HG03175 (cell line): ENCODE results near the gene SENP8.
"Not testable (repeated sequence)": the region's sequence is repeated elsewhere in the genome, so short reads cannot be mapped to it uniquely, and the experiment has no call there.

Source experiments
- ATAC-seq: cut with Tn5 transposase; IDR thresholded peaks from one replicate; pipeline ENCODE4 v1.9.1; 2021; ENCODE audit warnings: mild to moderate bottlenecking, moderate library complexity; ENCODE audit not compliant: unreplicated experiment

Gene SENP8

GRCh38 chr15:72118017-72118978 is at the start of gene SENP8, which contains the start of gene MYO9A:
Gene SENP8 (plus strand): TSS chr15:72118403. CDS start chr15:72139624, 21,221 bp downstream.
Gene MYO9A (minus strand): TSS chr15:72118150. CDS start chr15:72046563, 71,587 bp downstream.
- ATAC-seq: peak; percentile 59

GRCh38 chr15:72068856-72069255 is 49.3 kb upstream of the SENP8 start:
- ATAC-seq: no peak

GRCh38 chr15:72070817-72071447 is 47.3 kb upstream of the SENP8 start:
- ATAC-seq: no peak

- not testable (repeated sequence) for ATAC-seq
Measured at GRCh38 chr15:72071448-72071825, 46.8 kb upstream of the SENP8 start.

- ATAC-seq: no peak
Measured at GRCh38 chr15:72074335-72075060, 43.7 kb upstream of the SENP8 start.

- ATAC-seq: no peak
Measured at GRCh38 chr15:72077950-72078349, 40.3 kb upstream of the SENP8 start.

GRCh38 chr15:72078887-72079286 is 39.3 kb upstream of the SENP8 start:
- peak; percentile 86 for ATAC-seq

- ATAC-seq: no peak
Measured at GRCh38 chr15:72082176-72082575, 36.0 kb upstream of the SENP8 start.

GRCh38 chr15:72086010-72086697 is 32.0 kb upstream of the SENP8 start:
- no peak for ATAC-seq

- no peak for ATAC-seq
Measured at GRCh38 chr15:72086920-72087648, 31.1 kb upstream of the SENP8 start.

GRCh38 chr15:72092006-72092405 is 26.2 kb upstream of the SENP8 start:
- no peak for ATAC-seq

- ATAC-seq: no peak
Measured at GRCh38 chr15:72092691-72093090, 25.5 kb upstream of the SENP8 start.

- no peak for ATAC-seq
Measured at GRCh38 chr15:72096796-72097195, 21.4 kb upstream of the SENP8 start.

GRCh38 chr15:72098040-72098439 is 20.2 kb upstream of the SENP8 start:
- ATAC-seq: no peak

GRCh38 chr15:72099155-72099554 is 19.0 kb upstream of the SENP8 start:
- ATAC-seq: no peak

GRCh38 chr15:72100551-72100950 is 17.7 kb upstream of the SENP8 start:
- not testable (repeated sequence) for ATAC-seq

GRCh38 chr15:72105111-72105510 is 13.1 kb upstream of the SENP8 start:
- ATAC-seq: no peak

GRCh38 chr15:72106068-72106467 is 12.1 kb upstream of the SENP8 start:
- no peak for ATAC-seq

- no peak for ATAC-seq
Measured at GRCh38 chr15:72110355-72110754, 7.8 kb upstream of the SENP8 start.

GRCh38 chr15:72112116-72112515 is 6.1 kb upstream of the SENP8 start:
- ATAC-seq: no peak
